Measurements from ENCODE around the gene PPME1. TPM values are rescaled to one million over a fixed set of nuclear protein-coding genes. Genes with fewer than 3 reads are reported as not detected.

Gene PPME1
- total RNA-seq, 1 experiment from 2014 or later = 68.3 TPM

DNA sequence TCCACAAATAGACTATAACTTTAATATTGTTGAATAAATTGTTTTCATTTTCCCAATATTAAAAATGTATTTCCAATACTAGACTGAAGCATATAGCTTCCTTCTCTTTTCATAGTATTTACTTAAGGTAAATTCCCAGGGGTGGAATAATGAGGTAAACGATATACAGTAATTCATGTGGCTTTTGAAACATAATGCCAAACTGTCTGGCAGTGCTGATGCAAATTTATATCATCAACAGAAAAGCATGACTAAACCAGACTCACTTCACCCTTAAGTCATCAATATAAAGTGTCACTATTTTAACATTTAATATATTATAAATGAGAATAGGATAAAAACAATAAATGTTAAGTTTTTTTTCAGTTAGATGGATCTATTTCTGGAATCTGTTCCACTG, 13.9 kb upstream of the PPME1 start:
- H3K4me3 ChIP-seq (replicated peaks in 1 of 2; ENCODE audit: low read depth in 1 of 2, low read length in 2 of 2) = no peak overlapping the region
- no peaks in the 10 kb centered on the region for H3K9me3 ChIP-seq (ENCODE audit: control insufficient read depth in 1 of 2, insufficient read depth in 1 of 2, low read depth in 1 of 2, low read length in 2 of 2)
- TF ChIP-seq ELF1 (IDR thresholded peaks at IDR 0.05; ENCODE audit: borderline replicate concordance, low read depth) (no peak), JUND (IDR thresholded peaks at IDR 0.05) (no peak), SP1 (IDR thresholded peaks at IDR 0.05; ENCODE audit: low read depth) (no peak), ZFX (IDR thresholded peaks at IDR 0.05) (no peak), ZNF274 (IDR thresholded peaks at IDR 0.05; ENCODE audit: low read depth, low read length) (no peak), POLR2AphosphoS5 (IDR thresholded peaks at IDR 0.05; ENCODE audit: low read depth, low read length) (no peak), POLR2A (IDR thresholded peaks at IDR 0.05; ENCODE audit: borderline replicate concordance, extremely low read depth, insufficient read depth, insufficient read length) (no peak), CEBPB (IDR thresholded peaks at IDR 0.05; ENCODE audit: low read depth) (no peak), RAD21 (IDR thresholded peaks at IDR 0.05; ENCODE audit: low read depth) (no peak), CBX3 (IDR thresholded peaks at IDR 0.05; ENCODE audit: low read depth) (no peak), TCF7L2 (IDR thresholded peaks at IDR 0.05; ENCODE audit: borderline replicate concordance, extremely low read depth, insufficient read depth, insufficient read length) (no peak), SRF (IDR thresholded peaks at IDR 0.05; ENCODE audit: low read depth) (no peak), EGR1 (IDR thresholded peaks at IDR 0.05; ENCODE audit: low read depth) (no peak)
- TF ChIP-seq, protein P1, sequence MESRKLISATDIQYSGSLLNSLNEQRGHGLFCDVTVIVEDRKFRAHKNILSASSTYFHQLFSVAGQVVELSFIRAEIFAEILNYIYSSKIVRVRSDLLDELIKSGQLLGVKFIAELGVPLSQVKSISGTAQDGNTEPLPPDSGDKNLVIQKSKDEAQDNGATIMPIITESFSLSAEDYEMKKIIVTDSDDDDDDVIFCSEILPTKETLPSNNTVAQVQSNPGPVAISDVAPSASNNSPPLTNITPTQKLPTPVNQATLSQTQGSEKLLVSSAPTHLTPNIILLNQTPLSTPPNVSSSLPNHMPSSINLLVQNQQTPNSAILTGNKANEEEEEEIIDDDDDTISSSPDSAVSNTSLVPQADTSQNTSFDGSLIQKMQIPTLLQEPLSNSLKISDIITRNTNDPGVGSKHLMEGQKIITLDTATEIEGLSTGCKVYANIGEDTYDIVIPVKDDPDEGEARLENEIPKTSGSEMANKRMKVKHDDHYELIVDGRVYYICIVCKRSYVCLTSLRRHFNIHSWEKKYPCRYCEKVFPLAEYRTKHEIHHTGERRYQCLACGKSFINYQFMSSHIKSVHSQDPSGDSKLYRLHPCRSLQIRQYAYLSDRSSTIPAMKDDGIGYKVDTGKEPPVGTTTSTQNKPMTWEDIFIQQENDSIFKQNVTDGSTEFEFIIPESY (IDR thresholded peaks at IDR 0.05; ENCODE audit: extremely low read depth, insufficient replicate concordance, low read length) = no peak
- TF ChIP-seq, protein P2, sequence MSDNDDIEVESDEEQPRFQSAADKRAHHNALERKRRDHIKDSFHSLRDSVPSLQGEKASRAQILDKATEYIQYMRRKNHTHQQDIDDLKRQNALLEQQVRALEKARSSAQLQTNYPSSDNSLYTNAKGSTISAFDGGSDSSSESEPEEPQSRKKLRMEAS (IDR thresholded peaks at IDR 0.05) = no peak
- TF ChIP-seq, protein P3, sequence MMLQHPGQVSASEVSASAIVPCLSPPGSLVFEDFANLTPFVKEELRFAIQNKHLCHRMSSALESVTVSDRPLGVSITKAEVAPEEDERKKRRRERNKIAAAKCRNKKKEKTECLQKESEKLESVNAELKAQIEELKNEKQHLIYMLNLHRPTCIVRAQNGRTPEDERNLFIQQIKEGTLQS (IDR thresholded peaks at IDR 0.05) = no peak
- BruUV-seq (replicated peaks) = no TSS peak
- no peaks in the 10 kb centered on the region for H4K20me1 ChIP-seq (ENCODE audit: insufficient read depth)
- H3K4me1 ChIP-seq (ENCODE audit: control insufficient read depth in 1 of 2, insufficient read depth in 2 of 2, low read length in 2 of 2) = peaks cover 2 to 13% of the 10 kb centered on the region in 2 experiments; a peak in 2 of 4 replicates
- H3K9ac ChIP-seq (ENCODE audit: low read length) = no peak overlapping the region
- DNase-seq (ENCODE audit: low read depth, low spot score) (no peak), ATAC-seq (no peak)
- RAD21 ChIA-PET (ENCODE audit: low non-redundant PET in 1 of 2, low total read pairs in 2 of 2, uncharacterized antibody in 2 of 2, unreplicated experiment in 2 of 2) = no interaction called here
- POLR2A ChIA-PET = interaction anchor here (1.0 kb wide), 1 partner anchor 14 kb away, joined by 3 read pairs; the partner anchor contains the start of genes C2CD3 and PPME1
- no peak overlapping the region for H3K4me2 ChIP-seq (ENCODE audit: low read length)
- no peak overlapping the region for H2AFZ ChIP-seq (ENCODE audit: low read depth, low read length, poor library complexity, severe bottlenecking)
- no peaks in the 10 kb centered on the region for H3K27me3 ChIP-seq (ENCODE audit: insufficient read depth, low read length)
- CTCF ChIA-PET = no interaction called here
- peaks cover 55% of the 10 kb centered on the region for H3K79me2 ChIP-seq (ENCODE audit: insufficient read depth, low read length)
- H3K27ac ChIP-seq (ENCODE audit: low read depth, low read length) = no peak overlapping the region
- H3K9me2 ChIP-seq (ENCODE audit: insufficient read depth) = peaks cover 7% of the 10 kb centered on the region; the same call in 1 of the 2 replicates
- H3K36me3 ChIP-seq (ENCODE audit: control insufficient read depth in 1 of 2, insufficient read depth in 2 of 2, low read length in 2 of 2) = 0 out of 4 replicates have a peak, but pooled peaks cover 0 to 4% of the 10 kb centered on the region in 2 experiments
- intact Hi-C loops (cut with micrococcal nuclease) = no loop called here
